Esophagus squamous epithelium (tissue), 4 donors: ENCODE results near the gene NLGN2.

Experiments
- POLR2A ChIP-seq, 4 donors: fragments of 450-650 bp; IDR thresholded peaks; one replicate each; pipeline ENCODE4 v1.6.1; 2017; ENCODE audit warnings: antibody characterized with exemption in 4 of 4, mild to moderate bottlenecking in 4 of 4, moderate library complexity in 3 of 4
- TF ChIP-seq, protein P1 (sequence below), 6 experiments: fragments of 450-650 bp in 4 of 6; fragments of 200-600 bp in 2 of 6; sonication (generic) in 2 of 6; IDR thresholded peaks; one replicate each; pipeline ENCODE4 v1.5.1; 2016 to 2019; ENCODE audit warnings: antibody characterized with exemption in 6 of 6, mild to moderate bottlenecking in 4 of 6, moderate library complexity in 4 of 6

GRCh38 chr17:7421186-7421585, 13.5 kb downstream of the NLGN2 start:
- TF ChIP-seq POLR2A (IDR thresholded peaks at IDR 0.05) = no peak
- TF ChIP-seq, protein P1, sequence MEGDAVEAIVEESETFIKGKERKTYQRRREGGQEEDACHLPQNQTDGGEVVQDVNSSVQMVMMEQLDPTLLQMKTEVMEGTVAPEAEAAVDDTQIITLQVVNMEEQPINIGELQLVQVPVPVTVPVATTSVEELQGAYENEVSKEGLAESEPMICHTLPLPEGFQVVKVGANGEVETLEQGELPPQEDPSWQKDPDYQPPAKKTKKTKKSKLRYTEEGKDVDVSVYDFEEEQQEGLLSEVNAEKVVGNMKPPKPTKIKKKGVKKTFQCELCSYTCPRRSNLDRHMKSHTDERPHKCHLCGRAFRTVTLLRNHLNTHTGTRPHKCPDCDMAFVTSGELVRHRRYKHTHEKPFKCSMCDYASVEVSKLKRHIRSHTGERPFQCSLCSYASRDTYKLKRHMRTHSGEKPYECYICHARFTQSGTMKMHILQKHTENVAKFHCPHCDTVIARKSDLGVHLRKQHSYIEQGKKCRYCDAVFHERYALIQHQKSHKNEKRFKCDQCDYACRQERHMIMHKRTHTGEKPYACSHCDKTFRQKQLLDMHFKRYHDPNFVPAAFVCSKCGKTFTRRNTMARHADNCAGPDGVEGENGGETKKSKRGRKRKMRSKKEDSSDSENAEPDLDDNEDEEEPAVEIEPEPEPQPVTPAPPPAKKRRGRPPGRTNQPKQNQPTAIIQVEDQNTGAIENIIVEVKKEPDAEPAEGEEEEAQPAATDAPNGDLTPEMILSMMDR (IDR thresholded peaks at IDR 0.05) = no peak
